Daoy (cell line): ENCODE results near the gene TBC1D22B. TPM values are rescaled to one million over a fixed set of nuclear protein-coding genes. Genes with fewer than 3 reads are reported as not detected.

Experiments used
- DNase-seq: peaks from one replicate; pipeline ENCODE4 v3.0.0-alpha.2; 2015; ENCODE audit warnings: low read depth
- total RNA-seq: library from RNA; depleted of rRNA; stranded (reverse); fragments of >200 nt; shearing (Covaris generic); gene quantifications from 2 replicates; pipeline ENCODE4 v1.2.3, GENCODE V29; 2014; rRNA removed

The TBC1D22B gene
- total RNA-seq, result 6.1 and 7.7 TPM in 2 replicates

GRCh38 chr6:37257634-37258404 is at the start of gene TBC1D22B, which contains the start of gene TMEM217:
Gene TBC1D22B, plus strand, starts transcription at chr6:37257772. Its CDS starts 146 bp downstream, at chr6:37257918.
Gene TMEM217, minus strand, starts transcription at chr6:37258144. Its CDS starts 39,114 bp downstream, at chr6:37219030.
- peak; percentile 99 for DNase-seq

- DNase-seq, result peak; percentile 83
Observed at GRCh38 chr6:37207903-37208456, 49.6 kb upstream of the TBC1D22B start.

GRCh38 chr6:37208793-37209192 is 48.8 kb upstream of the TBC1D22B start:
- DNase-seq, result no peak

GRCh38 chr6:37209461-37210205 is 47.9 kb upstream of the TBC1D22B start:
- DNase-seq, result no peak

- peak; percentile 80 for DNase-seq
Observed at GRCh38 chr6:37210313-37210968, 47.1 kb upstream of the TBC1D22B start.

- no peak for DNase-seq
Observed at GRCh38 chr6:37212268-37212667, 45.3 kb upstream of the TBC1D22B start.

- no peak for DNase-seq
Observed at GRCh38 chr6:37218061-37218460, 39.5 kb upstream of the TBC1D22B start.

GRCh38 chr6:37218511-37218910 is 39.1 kb upstream of the TBC1D22B start:
- no peak for DNase-seq

- DNase-seq, result no peak
Observed at GRCh38 chr6:37221585-37222124, 35.9 kb upstream of the TBC1D22B start.

GRCh38 chr6:37222125-37222967 is 35.2 kb upstream of the TBC1D22B start:
- peak; percentile 92 for DNase-seq

GRCh38 chr6:37222992-37223391 is 34.6 kb upstream of the TBC1D22B start:
- DNase-seq, result no peak

GRCh38 chr6:37225350-37226169 is 32.0 kb upstream of the TBC1D22B start:
- DNase-seq, result no peak

- DNase-seq, result no peak
Observed at GRCh38 chr6:37230104-37230503, 27.5 kb upstream of the TBC1D22B start.

- no peak for DNase-seq
Observed at GRCh38 chr6:37232430-37233017, 25.0 kb upstream of the TBC1D22B start.

- DNase-seq, result no peak
Observed at GRCh38 chr6:37233541-37233940, 24.0 kb upstream of the TBC1D22B start.

GRCh38 chr6:37236921-37237320 is 20.7 kb upstream of the TBC1D22B start:
- DNase-seq, result no peak

- DNase-seq, result no peak
Observed at GRCh38 chr6:37237789-37238188, 19.8 kb upstream of the TBC1D22B start.

GRCh38 chr6:37238381-37238780 is 19.2 kb upstream of the TBC1D22B start:
- DNase-seq, result no peak

- DNase-seq, result no peak
Observed at GRCh38 chr6:37239526-37239925, 18.0 kb upstream of the TBC1D22B start.
